ENCODE data around the gene PTGER2.
A peak's percentile ranks its signal among the peaks of the same experiment; 100 is the strongest.

Gene PTGER2, protein sequence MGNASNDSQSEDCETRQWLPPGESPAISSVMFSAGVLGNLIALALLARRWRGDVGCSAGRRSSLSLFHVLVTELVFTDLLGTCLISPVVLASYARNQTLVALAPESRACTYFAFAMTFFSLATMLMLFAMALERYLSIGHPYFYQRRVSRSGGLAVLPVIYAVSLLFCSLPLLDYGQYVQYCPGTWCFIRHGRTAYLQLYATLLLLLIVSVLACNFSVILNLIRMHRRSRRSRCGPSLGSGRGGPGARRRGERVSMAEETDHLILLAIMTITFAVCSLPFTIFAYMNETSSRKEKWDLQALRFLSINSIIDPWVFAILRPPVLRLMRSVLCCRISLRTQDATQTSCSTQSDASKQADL

DNA sequence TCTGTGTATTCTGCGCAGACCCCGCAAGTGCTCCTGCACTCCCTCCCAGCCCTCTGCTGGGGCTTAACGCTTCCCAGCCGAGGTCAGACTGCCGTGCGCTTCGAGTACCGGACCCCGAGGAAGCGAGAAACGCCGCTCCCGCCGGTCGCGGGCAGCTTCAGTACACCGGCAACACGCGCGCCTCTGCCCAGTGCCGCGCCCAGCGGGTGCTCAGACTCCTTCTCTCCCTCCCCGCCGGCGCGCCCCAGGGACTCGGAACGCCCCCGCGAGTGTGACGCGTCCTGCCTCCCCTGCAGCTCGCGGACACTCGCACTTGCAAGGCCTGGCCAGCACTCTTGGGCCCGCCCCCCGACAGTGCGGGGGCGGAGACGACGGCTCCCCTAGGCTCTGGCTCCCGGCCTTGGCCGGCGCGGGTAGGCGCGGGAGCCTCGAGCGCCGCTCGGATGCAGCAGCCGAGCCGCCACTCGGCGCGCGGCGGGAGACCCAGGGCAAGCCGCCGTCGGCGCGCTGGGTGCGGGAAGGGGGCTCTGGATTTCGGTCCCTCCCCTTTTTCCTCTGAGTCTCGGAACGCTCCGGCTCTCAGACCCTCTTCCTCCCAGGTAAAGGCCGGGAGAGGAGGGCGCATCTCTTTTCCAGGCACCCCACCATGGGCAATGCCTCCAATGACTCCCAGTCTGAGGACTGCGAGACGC, at the start of gene PTGER2:
TSS of gene PTGER2 (plus strand) at position 410 of the 692 bp plus-strand sequence. CDS start at position 647, 237 bp downstream.
- DNase-seq (ENCODE audit: low spot score): peak; percentile 89

DNA sequence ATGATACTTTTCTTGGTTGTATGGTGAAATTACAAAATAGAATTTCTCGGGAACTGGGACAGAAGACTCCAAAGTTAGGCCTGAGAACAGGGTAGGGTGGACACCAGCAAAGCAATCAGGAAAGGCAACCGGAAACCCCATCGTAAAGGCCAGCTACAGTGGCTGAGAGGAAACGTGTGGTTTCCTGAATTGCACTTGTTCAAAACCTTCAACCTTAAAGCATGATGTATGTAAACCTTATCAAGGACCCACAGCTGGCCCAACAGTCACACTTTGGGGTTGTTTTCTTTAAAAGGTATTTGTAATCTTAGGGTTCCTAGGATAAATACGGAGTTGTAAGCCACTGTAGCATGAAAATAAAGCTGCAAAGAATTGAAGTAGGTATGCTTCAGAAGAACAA, 48.9 kb upstream of the PTGER2 start:
- no peak for DNase-seq (ENCODE audit: low spot score)

DNA sequence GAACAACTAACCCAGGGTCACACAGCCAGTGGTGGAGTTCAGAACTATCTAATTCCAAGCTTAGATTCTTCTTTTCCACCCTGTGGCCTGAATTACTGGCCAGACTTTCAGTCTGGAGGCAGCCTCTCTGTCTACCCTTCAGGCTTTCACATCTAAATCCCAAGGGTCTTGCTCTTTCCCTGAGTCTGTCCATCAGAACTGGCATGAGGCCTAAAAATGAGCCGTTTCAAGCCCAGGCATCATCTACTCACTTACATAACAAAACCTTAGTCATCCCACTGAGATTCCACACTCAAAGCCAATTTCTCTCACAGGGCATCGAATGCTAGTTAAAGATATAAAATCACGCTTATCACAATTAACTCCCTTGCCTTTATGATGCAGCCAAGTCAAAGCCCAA, 47.9 kb upstream of the PTGER2 start:
- DNase-seq (ENCODE audit: low spot score): no peak

DNA sequence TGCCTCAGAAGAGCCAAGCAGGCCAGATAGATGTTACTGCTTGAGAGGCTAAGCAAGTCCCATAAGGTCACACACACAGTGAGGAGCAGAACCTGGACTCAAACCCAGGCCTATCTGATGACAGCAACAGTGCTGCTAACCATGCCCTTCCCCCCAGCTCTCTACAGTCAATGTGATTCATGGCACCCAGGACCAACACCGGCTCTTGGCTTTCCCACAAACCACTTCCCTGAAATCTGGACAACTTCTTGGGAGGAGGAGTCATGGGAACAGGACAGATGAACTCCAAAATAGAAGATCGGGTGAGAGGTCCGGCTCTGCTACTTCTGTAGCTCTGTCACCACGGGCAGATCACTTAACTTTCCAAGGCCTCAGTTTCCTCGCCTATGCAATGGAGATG, 47.3 kb upstream of the PTGER2 start:
- DNase-seq (ENCODE audit: low spot score): no peak

DNA sequence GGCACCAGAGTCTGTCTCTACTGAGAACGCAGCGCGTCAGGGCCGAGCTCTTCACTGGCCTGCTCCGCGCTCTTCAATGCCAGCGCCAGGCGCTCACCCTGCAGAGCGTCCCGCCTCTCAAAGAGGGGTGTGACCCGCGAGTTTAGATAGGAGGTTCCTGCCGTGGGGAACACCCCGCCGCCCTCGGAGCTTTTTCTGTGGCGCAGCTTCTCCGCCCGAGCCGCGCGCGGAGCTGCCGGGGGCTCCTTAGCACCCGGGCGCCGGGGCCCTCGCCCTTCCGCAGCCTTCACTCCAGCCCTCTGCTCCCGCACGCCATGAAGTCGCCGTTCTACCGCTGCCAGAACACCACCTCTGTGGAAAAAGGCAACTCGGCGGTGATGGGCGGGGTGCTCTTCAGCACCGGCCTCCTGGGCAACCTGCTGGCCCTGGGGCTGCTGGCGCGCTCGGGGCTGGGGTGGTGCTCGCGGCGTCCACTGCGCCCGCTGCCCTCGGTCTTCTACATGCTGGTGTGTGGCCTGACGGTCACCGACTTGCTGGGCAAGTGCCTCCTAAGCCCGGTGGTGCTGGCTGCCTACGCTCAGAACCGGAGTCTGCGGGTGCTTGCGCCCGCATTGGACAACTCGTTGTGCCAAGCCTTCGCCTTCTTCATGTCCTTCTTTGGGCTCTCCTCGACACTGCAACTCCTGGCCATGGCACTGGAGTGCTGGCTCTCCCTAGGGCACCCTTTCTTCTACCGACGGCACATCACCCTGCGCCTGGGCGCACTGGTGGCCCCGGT, 46.4 kb upstream of the PTGER2 start, which contains the start of gene PTGDR:
TSS of gene PTGDR (plus strand) at position 198 of the 778 bp plus-strand sequence. CDS start at position 315, 117 bp downstream.
- DNase-seq (ENCODE audit: low spot score): peak; percentile 44

DNA sequence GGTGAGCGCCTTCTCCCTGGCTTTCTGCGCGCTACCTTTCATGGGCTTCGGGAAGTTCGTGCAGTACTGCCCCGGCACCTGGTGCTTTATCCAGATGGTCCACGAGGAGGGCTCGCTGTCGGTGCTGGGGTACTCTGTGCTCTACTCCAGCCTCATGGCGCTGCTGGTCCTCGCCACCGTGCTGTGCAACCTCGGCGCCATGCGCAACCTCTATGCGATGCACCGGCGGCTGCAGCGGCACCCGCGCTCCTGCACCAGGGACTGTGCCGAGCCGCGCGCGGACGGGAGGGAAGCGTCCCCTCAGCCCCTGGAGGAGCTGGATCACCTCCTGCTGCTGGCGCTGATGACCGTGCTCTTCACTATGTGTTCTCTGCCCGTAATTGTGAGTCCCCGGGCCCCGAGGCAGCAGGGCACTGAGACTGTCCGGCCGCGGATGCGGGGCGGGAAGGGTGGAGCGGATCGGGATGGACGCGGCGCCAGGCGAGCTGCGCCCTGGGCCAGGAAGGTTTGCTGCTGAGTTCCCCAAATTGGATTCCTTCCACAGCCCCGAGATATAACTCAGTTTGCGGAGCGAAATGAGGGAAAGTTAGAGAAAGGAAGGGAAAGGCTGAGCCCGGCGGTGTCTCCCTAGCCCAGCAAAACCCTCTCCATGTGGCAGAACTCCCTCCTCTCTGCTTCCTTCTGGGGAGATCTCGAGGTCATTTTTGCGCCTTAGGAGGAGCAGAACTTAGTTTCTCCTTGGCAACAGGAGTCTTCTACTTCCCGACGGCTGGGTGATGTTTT, 45.6 kb upstream of the PTGER2 start:
- peak; percentile 33 for DNase-seq (ENCODE audit: low spot score)

DNA sequence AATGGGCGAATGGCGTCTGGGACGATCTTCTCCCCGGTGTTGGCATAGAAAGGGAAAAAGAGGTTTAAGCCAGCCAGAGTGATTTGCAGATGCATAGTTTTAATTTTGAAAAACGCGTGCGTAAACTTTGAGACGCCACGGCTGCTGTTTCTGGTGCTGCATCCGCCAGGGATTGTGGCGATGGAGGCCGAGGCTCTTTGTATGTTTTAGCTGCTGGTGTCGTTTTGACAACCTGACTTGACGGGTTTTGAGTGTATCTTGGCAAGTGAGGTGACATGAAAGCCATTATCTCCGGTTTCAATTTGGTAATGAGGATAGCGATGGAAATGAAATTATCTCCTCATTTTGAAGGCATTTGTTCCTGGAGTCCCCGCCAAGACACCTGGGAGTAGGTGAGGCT, 45.0 kb upstream of the PTGER2 start:
- DNase-seq (ENCODE audit: low spot score): no peak

DNA sequence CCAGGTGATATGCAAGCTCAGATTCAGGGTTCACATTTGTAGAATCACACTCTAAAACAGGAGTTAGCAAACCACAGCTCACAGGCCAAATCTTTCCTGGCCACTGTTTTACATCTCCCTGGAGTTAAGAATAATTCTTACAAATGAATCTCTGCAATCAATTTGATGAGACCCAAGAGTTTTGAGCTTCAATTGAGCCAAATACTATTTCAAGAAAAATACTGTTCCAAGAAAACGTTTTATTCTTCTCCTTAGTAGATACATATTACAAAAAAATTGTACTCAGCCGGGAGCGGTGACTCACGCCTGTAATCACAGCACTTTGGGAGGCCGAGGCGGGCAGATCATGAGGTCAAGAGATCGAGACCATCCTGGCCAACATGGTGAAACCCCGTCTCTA, 44.1 kb upstream of the PTGER2 start:
- no peak for DNase-seq (ENCODE audit: low spot score)

DNA sequence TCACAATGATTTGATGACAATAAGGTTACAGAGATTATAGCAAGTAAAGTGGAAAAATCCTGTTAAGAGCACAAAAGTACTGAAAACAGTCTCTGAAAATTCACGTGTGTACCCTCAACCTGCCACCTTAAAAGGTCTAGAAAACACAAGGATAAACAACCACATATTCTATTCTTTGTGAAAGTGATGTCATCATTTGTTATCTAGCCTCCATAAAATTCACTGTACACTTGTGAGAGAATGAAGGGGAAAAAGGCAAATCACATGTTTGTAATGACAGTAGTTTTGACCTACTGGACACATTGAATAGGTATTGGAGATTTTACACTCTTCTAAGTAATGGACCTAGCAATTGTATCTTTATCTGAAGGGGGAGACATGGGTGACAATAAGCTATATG, 42.6 kb upstream of the PTGER2 start:
- DNase-seq (ENCODE audit: low spot score): no peak

DNA sequence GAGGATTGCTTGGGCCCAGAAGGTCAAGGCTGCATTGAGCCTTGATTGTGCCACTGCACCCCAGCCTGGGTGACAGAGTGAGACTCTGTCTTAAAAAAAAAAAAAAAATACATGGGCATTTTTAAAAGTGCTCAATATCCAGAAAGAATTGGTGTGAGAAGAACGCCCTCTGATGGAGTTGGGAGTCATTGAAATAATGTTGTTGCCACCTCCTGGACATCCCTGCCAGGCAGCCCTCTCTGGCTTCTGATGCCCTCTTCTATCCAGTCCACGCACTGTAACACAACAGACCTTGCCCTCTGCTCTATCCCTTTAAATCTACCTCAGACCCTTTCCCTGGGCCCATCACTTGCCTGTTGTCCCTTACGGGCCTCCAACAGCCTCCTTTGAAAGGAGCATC, 41.7 kb upstream of the PTGER2 start:
- peak; percentile 38 for DNase-seq (ENCODE audit: low spot score)

DNA sequence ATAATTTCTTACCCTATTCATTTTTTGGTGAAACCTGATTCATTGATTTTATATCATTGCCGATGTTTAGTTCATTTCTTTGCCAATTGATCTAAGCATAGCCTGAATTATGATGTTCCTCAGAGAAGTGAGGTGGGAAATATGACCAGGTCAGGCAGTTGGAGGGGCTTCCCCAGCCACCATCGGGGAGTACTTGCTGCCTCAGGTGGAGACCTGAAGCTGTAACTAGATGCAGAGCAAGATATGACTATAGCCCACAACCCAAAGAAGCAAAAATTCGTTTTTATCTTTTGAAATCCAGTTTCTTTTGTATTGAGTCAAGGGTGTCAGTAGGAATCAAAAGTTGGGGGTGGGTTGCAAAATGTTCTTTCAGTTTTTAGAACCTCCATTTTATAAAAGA, 38.7 kb upstream of the PTGER2 start:
- no peak for DNase-seq (ENCODE audit: low spot score)

DNA sequence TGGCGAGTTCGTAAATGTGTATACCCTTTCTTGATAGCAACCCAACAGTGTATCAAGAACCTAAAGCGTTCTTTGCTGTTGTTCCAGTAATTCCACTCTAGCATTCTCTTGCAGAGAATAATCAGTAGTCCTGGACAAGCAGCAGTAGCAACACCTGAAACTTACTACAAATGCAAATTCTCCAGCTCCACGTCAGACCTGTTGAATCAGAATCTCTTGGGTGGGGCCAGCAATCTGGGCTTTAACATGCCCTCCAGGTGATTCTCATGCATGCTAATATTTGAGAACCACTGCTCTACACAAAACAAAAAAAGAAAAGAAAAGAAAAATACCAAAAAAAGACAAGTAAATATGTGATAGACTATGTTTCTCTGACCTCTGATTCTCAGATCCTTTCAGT, 36.6 kb upstream of the PTGER2 start:
- DNase-seq (ENCODE audit: low spot score): no peak

DNA sequence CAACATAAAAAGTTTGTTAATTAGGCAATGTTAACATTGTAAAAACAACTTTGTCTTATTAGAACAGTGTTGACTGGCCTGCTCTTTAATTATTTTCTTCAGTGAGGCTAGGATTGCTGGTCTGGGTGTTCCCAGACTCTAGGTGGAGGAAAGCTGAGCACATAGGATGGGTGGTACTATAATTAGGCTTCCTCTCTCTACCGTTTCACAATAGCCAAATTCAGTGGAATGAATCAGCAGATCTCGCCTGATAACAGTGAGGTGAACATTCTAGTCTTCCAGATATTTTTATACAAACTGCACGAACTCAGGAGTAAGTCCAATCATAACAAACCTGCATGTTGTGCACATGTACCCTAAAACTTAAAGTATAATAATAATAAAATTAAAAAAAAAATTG, 34.7 kb upstream of the PTGER2 start:
- no peak for DNase-seq (ENCODE audit: low spot score)

DNA sequence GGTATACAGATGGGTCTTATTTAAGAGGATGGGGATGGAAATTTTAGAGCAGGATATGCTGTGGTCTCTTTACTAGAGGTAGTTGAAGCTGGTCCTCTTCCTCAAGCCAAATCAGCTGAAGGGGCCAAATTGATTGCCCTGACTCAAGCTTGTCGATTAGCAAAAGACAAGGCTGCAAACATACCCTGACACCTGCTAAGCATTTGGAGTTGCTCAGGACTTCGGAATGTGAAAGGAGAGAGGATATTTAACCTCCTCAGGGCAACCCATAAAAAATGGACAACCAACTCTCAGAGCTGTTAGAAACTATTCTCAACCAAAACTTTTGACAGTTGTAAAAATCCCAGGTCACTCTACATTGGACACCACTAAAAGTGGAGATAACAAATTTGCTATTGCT, 31.0 kb upstream of the PTGER2 start:
- no peak for DNase-seq (ENCODE audit: low spot score)

DNA sequence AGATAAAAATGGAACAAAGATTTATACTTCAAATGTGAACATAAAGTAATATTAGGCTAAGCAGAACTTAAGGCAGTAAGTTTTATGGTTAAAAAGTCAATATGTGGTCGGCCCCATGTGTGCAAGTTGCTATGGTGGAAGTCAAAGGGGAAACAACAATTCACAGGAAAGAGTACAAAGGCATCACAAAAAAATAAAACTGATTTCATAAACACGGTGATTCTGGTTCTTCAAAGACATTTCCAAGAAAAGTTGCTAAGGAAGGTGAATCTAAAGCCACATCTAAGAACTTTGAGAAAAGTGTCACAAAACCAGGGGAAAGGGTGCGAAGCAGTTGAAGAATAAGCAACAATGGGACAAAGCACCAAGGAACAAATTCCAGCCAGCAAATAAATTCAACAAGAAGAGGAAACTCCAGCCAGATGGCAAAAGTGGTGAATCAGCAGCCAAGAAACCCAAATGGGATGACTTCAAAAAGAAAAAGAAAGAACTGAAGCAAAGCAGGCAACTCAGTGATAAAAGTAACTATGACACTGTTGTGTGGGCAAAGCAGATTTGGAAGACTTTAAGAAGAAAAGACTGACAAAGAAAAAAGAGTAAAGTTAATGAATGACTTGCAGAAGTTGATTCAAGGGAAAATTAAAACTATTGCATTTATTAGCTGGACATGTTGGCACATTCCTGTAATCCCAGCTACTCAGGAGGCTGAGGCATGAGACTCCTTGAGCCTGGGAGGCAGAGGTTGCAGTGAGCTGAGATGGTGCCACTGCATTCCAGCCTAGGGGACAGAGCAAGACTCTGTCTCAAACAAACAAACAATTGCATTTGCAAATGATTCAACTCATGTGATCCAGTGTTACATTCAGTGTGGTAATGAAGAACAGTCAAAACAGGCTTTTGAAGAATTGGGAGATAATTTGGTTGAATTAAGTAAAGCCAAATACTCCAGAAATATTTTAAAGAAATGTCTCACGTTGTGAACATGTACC, 27.2 kb upstream of the PTGER2 start:
- no peak for DNase-seq (ENCODE audit: low spot score)

DNA sequence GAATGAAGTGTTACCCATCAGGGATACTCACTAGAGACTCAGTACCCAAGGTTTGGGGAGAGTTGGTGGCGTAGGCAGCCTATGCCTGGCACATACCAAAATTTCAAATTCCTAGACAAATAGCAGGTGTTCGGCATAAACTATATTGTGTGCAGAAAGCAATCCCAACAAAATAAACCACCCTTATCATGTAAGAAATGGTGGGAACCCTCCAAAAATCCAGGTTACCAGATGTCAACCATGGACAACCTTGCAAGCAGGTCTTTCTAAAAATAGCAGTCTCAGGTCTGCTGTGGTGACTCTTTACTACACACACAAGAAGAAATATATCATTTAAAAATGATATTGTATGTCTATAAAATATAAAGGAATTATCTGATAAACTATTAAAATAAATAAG, 17.7 kb upstream of the PTGER2 start:
- DNase-seq (ENCODE audit: low spot score): no peak

DNA sequence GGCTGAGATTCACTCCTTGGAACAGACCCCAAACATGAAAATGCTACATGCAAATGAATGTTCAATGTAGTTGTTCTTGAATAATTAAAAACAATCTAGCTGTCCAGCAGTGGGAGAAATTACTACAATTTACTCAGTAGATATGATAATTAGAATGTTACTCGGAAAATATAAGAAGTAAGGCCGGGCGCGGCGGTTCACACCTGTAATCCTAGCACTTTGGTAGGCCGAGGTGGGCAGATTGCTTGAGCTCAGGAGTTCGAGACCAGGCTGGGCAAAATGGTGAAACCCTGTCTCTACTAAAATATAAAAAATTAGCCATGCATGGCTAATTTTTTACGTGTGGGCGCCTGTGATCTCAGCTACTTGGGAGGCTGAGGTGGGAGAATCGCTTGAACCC, 15.3 kb upstream of the PTGER2 start:
- DNase-seq (ENCODE audit: low spot score): no peak

DNA sequence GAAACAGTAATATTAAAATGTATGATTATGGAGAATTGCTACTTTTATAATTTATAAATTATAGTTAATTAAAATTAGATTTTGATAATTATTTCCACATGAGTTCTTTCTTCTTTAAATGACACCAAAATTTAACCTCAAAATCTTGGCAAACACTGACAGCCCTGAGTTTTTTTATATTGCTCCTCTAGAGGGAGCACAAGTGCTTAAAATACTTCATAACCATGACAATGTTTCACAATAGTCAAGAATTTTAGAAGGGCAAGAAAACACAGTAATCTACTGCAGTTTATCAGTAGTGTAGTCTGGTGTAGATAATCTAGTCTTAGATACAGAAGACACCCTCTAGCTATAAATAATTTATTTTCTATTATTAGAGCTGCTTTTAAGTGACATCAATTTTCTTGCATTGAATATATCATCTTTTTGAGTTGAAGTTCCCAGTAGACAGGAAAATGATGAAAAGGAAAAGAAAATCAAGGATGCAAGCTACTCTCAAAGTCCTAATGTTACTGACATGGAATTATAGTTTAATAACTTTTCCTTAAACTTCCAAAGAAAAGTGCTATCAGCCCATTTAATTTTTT, 14.3 kb upstream of the PTGER2 start:
- peak; percentile 35 for DNase-seq (ENCODE audit: low spot score)

DNA sequence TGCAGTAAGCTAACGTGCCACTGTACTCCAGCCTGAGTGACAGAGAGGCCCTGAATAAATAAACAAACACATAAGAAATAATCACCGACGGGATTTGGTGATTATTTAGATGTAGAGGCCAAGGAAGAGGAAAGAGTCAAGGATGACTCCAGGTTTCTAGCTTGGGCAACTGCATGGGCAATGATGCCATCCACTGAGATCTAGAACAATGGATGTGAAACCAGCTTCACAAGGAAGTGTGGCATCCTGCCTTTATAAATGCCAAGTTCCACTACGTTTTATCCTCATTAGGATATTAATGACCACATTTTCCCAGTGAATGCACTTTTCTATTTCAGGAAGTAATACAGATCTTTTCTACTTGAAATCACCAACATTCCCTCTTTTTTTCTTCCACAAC, 10.9 kb upstream of the PTGER2 start:
- DNase-seq (ENCODE audit: low spot score): no peak

DNA sequence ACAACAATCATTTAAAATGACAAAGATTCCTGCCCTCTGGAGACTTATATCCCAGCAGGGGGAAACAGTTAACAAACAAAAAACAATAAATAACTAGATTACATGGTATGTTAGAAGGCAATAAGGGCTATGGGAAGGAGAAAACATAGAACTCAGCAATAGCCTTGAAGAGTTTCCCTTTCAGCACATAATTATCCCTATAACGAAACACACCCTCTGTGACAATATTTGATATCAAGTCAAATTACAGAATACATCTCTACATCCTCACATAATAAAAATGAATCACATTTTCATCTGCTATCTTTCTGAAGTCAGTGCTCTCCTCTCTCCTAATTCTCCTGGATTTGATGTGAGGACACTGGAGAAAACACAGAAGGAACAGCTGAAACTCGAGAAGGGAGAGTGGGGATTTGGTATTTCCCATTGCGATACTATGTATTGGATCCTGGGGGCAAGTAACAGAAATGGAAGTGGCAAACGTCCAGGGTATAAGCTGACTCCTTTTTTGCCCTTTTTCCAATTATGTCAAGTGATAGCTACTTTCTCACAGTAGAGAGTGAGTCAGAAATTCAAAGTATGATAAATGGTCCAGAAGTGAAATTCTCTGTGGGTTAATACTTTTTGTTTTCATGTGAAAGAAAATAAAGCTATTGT, 9.7 kb upstream of the PTGER2 start:
- DNase-seq (ENCODE audit: low spot score): no peak

All from iPS-NIHi11 (cell line).